Stimulated activated CD4-positive, alpha-beta T cell treated with anti-CD3 and anti-CD28 coated beads, Interleukin-12 subunit alpha, Interleukin-12 subunit beta, amount 100 ng/mL, for 4 hours (primary cell): ENCODE measurements around the gene ANKRD30B.
A peak's percentile ranks its signal among the peaks of the same experiment; 100 is the strongest.
"Not testable (repeated sequence)": the region's sequence is repeated elsewhere in the genome, so short reads cannot be mapped to it uniquely, and the experiment has no call there.

Experiments
- DNase-seq: peaks from one replicate; pipeline ENCODE4 v3.0.0-alpha.2; 2020

ANKRD30B gene

DNA sequence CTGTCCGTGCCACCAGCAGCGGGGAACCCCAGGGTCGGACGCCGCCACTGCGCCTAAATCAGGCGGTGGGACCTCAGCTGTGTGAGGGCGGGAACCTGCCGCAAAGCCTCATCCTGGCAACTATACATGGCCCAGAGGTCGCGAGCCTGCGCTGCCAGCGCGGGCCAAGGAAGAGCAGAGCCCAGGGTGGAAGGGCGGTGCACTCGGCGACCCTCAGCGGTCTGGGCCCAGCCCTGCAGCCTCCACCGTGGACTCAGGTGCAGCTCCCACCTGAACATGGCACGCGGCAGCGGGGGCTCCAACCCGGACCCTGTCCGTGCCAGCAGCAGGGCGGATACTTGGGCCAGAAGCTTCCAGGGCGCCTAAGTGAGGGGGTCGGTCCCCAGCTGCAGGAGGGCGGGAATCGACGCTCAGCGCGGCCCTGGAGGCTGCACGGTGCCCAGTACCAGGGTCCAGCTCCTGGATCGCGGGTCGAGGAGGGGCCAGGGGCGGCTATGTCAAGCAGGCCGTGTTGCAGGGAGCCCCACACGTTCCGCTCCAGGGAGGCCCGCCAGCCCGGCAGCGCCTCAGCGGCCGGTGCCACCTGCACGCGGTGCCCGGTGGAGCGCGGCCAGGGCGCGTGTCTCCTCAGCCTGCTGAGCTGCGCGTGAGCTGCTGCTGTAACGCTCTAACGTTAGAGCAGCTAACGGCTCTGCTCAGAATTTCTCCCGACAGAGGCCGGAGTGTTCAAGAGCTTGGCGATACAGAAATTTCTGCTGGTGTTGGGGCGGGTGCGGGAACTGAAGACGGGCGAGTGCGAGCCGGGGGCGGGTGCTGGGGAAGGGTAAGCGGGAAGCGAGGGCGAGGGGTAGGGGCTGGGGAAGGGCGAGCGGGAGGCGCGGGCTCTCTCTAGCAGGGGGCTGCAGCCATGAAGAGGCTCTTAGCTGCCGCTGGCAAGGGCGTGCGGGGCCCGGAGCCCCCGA is at the start of gene ANKRD30B:
TSS of gene ANKRD30B (plus strand) at position 660 of the 962 bp plus-strand sequence. CDS start at position 908, 248 bp downstream.
- peak; percentile 3 for DNase-seq

- not testable (repeated sequence) for DNase-seq
Measured at GRCh38 chr18:14701286-14702040, 46.5 kb upstream of the ANKRD30B start.

DNA sequence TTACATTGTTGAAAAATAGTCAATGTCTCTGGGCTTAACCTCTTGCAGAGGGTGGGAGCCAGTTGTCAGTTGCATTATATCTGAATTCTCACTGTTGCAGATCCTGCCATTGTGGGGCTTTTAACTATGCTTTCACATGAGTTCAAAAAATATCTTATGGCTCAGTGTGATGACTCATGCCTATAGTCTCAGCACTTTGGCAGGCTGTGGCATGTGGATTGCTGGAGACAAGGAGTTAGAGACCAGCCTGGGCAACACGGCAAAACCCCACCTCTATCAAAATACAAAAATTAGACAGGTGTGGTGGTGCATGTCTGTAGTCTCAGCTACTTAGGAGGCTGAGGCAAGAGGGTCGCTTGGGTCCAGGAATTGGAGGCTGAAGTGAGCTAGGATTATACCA is 38.2 kb upstream of the ANKRD30B start:
- DNase-seq, result not testable (repeated sequence)

GRCh38 chr18:14721569-14721968 is 26.4 kb upstream of the ANKRD30B start:
- not testable (repeated sequence) for DNase-seq

GRCh38 chr18:14739056-14739455 is 8.9 kb upstream of the ANKRD30B start:
- DNase-seq, result not testable (repeated sequence)

- no peak for DNase-seq
Measured at GRCh38 chr18:14746897-14747296, 1.1 kb upstream of the ANKRD30B start.

GRCh38 chr18:14748496-14748895 is 524 bp downstream of the ANKRD30B start:
- DNase-seq, result no peak

DNA sequence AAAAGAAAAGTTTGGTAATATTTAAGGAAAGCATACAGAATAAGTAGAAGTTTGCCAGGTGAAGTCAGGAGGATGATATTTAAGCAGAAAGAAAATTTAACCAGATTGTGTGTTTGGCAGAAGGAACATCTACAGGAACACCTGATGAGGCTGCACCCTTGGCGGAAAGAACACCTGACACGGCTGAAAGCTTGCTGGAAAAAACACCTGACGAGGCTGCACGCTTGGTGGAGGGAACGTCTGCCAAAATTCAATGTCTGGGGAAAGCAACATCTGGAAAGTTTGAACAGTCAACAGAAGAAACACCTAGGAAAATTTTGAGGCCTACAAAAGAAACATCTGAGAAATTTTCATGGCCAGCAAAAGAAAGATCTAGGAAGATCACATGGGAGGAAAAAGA is 15.6 kb downstream of the ANKRD30B start:
- not testable (repeated sequence) for DNase-seq

- DNase-seq, result no peak
Measured at GRCh38 chr18:14767474-14767873, 19.5 kb downstream of the ANKRD30B start.

DNA sequence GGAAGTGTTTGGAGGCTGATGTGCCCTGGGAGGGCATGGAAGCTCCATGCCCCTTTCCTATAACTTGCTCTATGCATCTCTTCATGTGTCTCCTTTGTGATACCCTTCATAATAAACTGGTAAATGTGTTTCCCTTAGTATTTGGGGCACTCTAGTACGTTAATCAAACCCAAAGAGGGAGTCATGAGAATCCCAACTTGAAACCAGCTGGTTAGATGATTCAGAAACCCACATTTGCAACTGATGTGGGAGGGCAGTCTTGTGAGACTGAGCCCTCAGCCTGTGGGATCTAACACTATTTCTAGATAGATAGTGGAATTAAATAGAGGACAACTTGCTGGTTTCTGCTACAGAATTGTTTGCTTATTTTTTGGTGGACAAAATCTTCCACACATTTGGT is 20.3 kb downstream of the ANKRD30B start:
- no peak for DNase-seq

- no peak for DNase-seq
Measured at GRCh38 chr18:14769381-14769780, 21.4 kb downstream of the ANKRD30B start.

DNA sequence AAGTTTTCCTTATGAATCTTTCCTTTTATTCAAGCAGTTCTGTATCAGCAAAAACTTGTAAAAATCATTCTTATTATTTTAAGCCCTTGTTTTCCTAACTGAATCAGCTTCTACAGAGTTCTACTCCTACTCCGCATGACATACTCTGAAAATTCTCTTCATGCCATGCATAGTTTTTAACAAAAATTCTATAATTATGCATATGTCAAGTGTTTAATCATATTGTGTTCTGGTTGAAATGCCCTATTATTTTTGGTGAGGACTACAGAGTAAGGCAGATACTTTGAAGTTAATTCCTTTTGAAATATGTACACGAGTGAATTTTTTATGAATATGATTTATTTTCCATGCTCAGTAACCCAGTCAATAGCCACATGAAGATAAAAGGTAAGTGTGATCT is 28.8 kb downstream of the ANKRD30B start:
- DNase-seq, result no peak

GRCh38 chr18:14781671-14782070 is 33.7 kb downstream of the ANKRD30B start:
- DNase-seq, result no peak

DNA sequence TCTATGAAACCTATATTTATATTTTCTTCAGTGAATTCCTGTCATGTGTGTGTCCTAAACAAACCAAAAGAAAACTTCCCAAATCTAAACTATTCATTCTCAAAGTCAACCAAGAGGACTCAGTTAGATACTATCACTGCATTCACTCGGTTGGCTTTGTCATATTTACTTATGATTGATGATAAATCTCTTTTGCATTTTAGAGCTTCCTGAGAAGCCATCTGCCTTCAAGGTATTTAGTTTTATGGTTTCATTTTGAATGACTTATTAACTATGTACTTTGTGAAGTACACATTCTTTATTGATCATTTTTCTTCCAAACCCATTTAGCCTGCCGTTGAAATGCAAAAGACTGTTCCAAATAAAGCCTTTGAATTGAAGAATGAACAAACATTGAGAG is 36.2 kb downstream of the ANKRD30B start:
- no peak for DNase-seq

DNA sequence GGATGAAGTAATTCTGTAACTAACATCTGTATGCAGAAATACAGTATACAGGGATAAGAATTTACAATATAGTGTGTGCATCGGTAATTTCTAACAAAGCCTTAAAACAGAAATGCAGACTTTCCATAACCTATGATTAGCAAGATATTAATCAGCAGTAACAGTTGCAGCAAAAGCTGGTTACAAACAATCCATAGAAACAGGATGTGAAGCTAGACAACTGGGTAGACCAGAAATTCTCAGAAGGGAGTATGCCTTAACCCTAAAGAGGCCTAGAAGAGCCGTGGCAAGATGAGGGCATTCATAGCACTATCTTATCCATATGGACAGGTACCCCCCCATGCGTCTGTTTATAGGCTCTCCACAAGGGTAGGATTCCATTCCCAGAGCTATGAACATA is 48.9 kb downstream of the ANKRD30B start:
- DNase-seq, result not testable (repeated sequence)

- DNase-seq, result not testable (repeated sequence)
Measured at GRCh38 chr18:14797969-14798764, 50.2 kb downstream of the ANKRD30B start.

DNA sequence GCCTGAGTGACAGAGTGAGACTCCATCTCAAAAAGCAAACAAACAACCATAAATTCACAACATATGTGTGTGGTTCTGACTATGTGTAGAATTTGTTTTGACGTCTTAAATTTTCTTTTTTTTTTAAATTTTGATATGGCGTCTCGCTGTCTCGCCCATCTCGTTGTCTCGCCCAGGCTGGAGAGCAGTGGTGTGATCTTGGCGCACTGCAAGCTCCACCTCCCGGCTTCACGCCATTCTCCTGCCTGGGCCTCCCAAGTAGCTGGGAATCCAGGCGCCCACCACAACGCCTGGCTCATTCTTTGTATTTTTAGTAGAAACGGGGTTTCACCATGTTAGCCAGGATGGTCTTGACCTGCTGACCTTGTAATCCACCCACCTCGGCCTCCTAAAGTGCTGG is 63.1 kb downstream of the ANKRD30B start:
- DNase-seq, result not testable (repeated sequence)

GRCh38 chr18:14826972-14827632 is 79.1 kb downstream of the ANKRD30B start:
- not testable (repeated sequence) for DNase-seq

GRCh38 chr18:14841607-14842006 is 93.6 kb downstream of the ANKRD30B start:
- not testable (repeated sequence) for DNase-seq

DNA sequence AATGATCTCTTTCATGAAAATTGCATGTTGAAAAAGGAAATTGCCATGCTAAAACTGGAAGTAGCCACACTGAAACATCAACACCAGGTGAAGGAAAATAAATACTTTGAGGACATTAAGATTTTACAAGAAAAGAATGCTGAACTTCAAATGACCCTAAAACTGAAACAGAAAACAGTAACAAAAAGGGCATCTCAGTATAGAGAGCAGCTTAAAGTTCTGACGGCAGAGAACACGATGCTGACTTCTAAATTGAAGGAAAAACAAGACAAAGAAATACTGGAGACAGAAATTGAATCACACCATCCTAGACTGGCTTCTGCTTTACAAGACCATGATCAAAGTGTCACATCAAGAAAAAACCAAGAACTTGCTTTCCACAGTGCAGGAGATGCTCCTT is 103.6 kb downstream of the ANKRD30B start:
- not testable (repeated sequence) for DNase-seq

- not testable (repeated sequence) for DNase-seq
Measured at GRCh38 chr18:14855634-14856033, 107.7 kb downstream of the ANKRD30B start.

DNA sequence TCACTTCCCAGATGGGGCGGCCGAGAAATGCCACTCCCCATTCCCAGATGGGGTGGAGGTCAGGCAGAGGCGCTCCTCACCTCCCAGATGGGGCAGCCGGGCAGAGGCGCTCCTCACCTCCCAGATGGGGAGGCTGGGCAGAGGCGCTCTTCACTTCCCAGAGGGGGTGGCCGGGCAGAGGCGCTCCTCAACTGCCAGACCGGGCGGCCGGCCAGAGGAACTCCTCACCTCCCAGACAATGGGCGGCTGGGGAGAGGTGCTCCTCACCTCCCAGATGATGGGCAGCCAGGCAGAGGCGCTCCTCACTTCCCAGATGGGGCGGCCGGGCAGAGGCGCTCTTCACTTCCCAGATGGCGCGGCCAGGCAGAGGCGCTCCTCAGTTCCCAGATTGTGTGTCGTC is 108.3 kb downstream of the ANKRD30B start:
- not testable (repeated sequence) for DNase-seq
